ENCODE results near the gene PGLYRP3. TPM values are rescaled to one million over a fixed set of nuclear protein-coding genes. Genes with fewer than 3 reads are reported as not detected.
A peak's percentile ranks its signal among the peaks of the same experiment; 100 is the strongest.

The PGLYRP3 gene
- total RNA-seq, 6 donors from 2014 or later, result not detected

DNA sequence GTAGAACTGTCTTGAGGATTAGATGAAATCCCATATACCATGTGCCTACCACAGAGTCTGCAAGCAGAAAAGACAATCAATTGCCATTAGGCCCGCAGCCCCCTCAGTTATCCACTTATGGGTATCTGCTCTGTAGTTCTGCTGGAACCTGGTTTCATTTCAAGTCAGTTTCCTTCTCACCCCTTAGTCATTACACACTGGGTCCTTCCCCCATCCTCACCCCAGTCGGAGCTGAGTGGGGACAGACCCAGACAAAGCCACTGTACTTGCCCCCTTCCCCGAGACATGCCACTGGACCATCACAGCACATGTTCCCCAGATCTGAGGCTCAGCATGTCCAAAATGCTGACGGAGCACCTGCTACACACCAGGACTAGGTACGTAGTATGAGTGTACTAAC, 21.2 kb downstream of the PGLYRP3 start:
- no peak overlapping the region for H3K4me3 ChIP-seq
- DNase-seq, result no peak
- H3K4me1 ChIP-seq, result no peaks in the 10 kb centered on the region
- H3K27ac ChIP-seq, result no peak overlapping the region
- no peaks in the 10 kb centered on the region for H3K27me3 ChIP-seq
- H3K9me3 ChIP-seq, result no peaks in the 10 kb centered on the region
- no peak for ATAC-seq (ENCODE audit: low FRiP score in 2 of 2)
- no peak for TF ChIP-seq POLR2AphosphoS5 (IDR thresholded peaks at IDR 0.05)
- TF ChIP-seq, protein P1, sequence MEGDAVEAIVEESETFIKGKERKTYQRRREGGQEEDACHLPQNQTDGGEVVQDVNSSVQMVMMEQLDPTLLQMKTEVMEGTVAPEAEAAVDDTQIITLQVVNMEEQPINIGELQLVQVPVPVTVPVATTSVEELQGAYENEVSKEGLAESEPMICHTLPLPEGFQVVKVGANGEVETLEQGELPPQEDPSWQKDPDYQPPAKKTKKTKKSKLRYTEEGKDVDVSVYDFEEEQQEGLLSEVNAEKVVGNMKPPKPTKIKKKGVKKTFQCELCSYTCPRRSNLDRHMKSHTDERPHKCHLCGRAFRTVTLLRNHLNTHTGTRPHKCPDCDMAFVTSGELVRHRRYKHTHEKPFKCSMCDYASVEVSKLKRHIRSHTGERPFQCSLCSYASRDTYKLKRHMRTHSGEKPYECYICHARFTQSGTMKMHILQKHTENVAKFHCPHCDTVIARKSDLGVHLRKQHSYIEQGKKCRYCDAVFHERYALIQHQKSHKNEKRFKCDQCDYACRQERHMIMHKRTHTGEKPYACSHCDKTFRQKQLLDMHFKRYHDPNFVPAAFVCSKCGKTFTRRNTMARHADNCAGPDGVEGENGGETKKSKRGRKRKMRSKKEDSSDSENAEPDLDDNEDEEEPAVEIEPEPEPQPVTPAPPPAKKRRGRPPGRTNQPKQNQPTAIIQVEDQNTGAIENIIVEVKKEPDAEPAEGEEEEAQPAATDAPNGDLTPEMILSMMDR (IDR thresholded peaks at IDR 0.05), result no peak
- TF ChIP-seq EP300 (IDR thresholded peaks at IDR 0.05), result no peak
- 86 to 90% methylated on average over 5 of the region's 5 CpGs for WGBS, 2 donors
- no peaks in the 10 kb centered on the region for H3K36me3 ChIP-seq

DNA sequence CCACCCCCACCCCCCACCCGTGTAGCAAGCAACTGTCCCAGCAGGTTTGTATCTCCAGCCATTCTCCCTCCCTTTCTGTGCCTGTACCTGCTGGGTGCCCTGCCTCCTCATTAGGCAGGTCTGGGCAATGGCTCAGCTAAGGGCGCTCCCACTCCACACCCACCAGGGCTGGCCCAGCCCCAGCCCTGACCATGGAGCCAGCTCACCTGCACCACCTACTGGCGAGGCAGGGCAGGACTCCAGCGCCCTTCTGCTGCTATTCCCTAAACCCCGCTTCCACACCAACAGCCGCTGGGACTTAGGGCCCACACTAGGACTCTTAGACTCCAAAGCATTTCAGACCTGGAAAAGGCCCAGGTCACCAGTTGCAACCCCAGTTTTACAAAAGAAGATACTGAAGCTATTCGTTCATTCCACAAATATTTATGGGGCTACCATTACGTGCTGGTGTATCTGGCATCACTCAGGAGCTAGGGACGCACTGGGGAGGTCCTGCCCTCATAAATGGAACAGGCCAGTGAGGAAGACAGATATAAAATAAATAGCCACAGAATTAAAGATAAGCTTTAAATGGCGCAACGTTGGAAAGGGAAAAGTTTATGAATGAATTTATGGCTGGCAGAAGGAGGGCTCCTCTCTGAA, 24.0 kb downstream of the PGLYRP3 start:
- Histone ChIP-seq H3K4me3 (no peak overlapping the region), H3K27me3 (no peaks in the 10 kb centered on the region), H3K9me3 (no peaks in the 10 kb centered on the region), H3K36me3 (no peaks in the 10 kb centered on the region), H3K27ac (no peak overlapping the region), H3K4me1 (no peaks in the 10 kb centered on the region)
- TF ChIP-seq POLR2AphosphoS5 (IDR thresholded peaks at IDR 0.05) (no peak), POLR2A (IDR thresholded peaks at IDR 0.05) (no peak)
- TF ChIP-seq, protein P1 (IDR thresholded peaks at IDR 0.05), result peak in 5 of 6 experiments; percentile 19 to 36 (median 29)
- 81 to 82% methylated on average over 8 to 11 of the region's 11 CpGs for WGBS, 2 donors
- ATAC-seq (ENCODE audit: low FRiP score in 2 of 2), result peak in 1 of 2 donors; percentile 48
- DNase-seq, result peak in 1 of 2 donors; percentile 23

DNA sequence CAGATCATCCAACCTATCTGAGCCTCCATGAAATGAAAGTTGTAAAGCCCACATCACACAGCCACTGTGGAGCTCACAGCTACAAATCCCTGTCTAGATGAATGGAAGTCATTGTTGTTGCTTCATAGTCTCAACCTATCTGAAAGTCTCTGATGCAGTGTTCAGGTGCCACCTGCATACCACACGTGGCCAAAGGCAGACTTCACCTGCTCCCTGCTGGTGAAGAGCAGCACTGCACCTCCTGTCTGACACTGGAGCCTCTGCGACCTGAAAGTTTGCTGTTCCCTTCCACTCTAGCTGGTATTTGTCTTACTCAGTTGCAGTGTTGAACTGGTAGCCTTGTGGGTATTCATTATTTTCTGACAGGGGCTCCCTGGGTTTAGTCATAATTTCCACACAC, 34.9 kb downstream of the PGLYRP3 start:
- Histone ChIP-seq H3K4me3 (no peak overlapping the region), H3K27me3 (no peaks in the 10 kb centered on the region), H3K36me3 (no peaks in the 10 kb centered on the region), H3K4me1 (no peaks in the 10 kb centered on the region), H3K9me3 (no peaks in the 10 kb centered on the region), H3K27ac (no peak overlapping the region)
- 9 to 20% methylated on average over 1 to 2 of the region's 2 CpGs for WGBS, 2 donors
- ATAC-seq (ENCODE audit: low FRiP score in 2 of 2) (peak in 1 of 2 donors; percentile 26), DNase-seq (peak in 1 of 2 donors; percentile 35)
- TF ChIP-seq EP300 (IDR thresholded peaks at IDR 0.05) (no peak), POLR2A (IDR thresholded peaks at IDR 0.05) (no peak), POLR2AphosphoS5 (IDR thresholded peaks at IDR 0.05) (no peak)
- TF ChIP-seq, protein P1 (IDR thresholded peaks at IDR 0.05), result peak; percentile 9 to 64 (median 44)

DNA sequence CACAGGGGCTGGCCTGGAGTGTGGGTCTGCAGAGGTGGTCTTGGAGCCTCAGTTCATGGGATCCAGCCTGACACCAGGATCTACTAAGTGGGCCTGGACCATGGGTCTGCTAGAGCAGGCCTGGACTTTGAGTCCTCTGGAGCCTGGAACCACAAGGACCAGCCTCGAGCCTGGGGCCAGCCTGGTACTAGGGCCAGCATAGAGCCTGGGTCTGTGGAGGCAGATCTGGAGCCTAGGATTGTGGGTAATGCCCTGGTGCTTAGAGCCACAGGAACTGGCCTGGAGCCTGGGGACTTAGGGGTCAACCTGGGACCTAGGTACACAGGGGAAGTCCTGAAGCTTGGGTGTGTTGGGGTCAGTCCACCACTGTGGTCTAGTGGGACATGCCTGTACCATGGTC, 40.6 kb downstream of the PGLYRP3 start:
- Histone ChIP-seq H3K4me1 (no peaks in the 10 kb centered on the region), H3K36me3 (no peaks in the 10 kb centered on the region), H3K27ac (no peak overlapping the region), H3K9me3 (no peaks in the 10 kb centered on the region), H3K4me3 (no peak overlapping the region), H3K27me3 (no peaks in the 10 kb centered on the region)
- ATAC-seq (ENCODE audit: low FRiP score in 2 of 2), result peak in 1 of 2 donors; percentile 22
- WGBS, 2 donors, result 100% methylated on average over 1 of the region's 1 CpG; no CpG with 5 or more reads in 1 of the 2 donors
- peak in 1 of 2 donors; percentile 3 for DNase-seq
- TF ChIP-seq POLR2AphosphoS5 (IDR thresholded peaks at IDR 0.05), result no peak
- TF ChIP-seq, protein P1 (IDR thresholded peaks at IDR 0.05), result no peak
- TF ChIP-seq POLR2A (IDR thresholded peaks at IDR 0.05), result no peak
- TF ChIP-seq EP300 (IDR thresholded peaks at IDR 0.05), result no peak

DNA sequence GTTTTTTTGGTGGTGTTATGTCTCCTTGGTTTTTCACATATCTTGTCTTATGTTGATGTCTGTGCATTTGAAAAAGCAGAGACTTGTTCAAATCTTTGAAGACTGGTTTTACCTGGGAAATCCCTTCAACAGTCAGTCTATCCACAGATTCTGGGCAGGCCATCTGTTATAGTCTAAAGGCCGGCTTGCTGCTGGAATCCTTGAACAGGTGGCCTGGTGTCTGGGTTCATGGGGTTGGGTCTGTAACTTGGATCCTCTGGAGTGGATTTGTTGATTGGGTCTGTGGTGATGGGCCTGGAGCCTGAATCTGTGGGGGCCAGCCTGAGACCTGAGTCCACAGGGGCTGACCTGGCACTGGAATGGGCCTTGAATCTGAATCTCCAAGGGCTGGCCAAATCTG, 41.0 kb downstream of the PGLYRP3 start:
- DNase-seq, result no peak
- TF ChIP-seq, protein P1 (IDR thresholded peaks at IDR 0.05), result no peak
- no peak for TF ChIP-seq POLR2A (IDR thresholded peaks at IDR 0.05)
- TF ChIP-seq EP300 (IDR thresholded peaks at IDR 0.05), result no peak
- TF ChIP-seq POLR2AphosphoS5 (IDR thresholded peaks at IDR 0.05), result no peak
- Histone ChIP-seq H3K27ac (no peak overlapping the region), H3K4me3 (no peak overlapping the region), H3K4me1 (no peaks in the 10 kb centered on the region), H3K9me3 (no peaks in the 10 kb centered on the region), H3K36me3 (no peaks in the 10 kb centered on the region), H3K27me3 (no peaks in the 10 kb centered on the region)
- 88 to 89% methylated on average over 1 of the region's 1 CpG for WGBS, 2 donors
- no peak for ATAC-seq (ENCODE audit: low FRiP score in 2 of 2)

Measured in upper lobe of left lung (tissue), 6 donors.